ENCODE measurements around the gene TMC3. TPM values are rescaled to one million over a fixed set of nuclear protein-coding genes. Genes with fewer than 3 reads are reported as not detected.
"Not testable (repeated sequence)": the region's sequence is repeated elsewhere in the genome, so short reads cannot be mapped to it uniquely, and the experiment has no call there.

The TMC3 gene
- total RNA-seq, 1 experiment from 2014 or later = not detected

DNA sequence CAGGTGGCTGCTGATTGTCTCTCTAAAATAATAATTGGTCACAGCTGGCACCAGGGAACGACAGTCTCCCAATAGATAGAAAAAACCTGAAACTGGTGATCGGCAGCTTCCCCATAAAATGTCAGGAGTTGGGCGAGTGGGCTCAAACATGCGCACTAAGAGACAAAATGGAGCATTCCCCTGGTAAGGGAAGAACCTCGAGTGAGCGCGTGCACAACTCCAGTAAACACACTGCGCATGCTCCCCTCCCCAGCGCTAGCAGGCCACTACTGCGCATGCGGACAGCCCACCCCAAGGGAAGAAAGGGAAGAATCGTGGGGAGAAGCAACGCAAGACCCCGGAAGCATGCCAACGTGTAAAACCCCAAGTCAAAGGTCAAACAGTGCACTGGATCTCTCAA is 42.4 kb downstream of the TMC3 start:
- Mint-ChIP-seq H3K4me1 (ENCODE audit: low read depth, unreplicated experiment) (no peaks in the 10 kb centered on the region), H3K27ac (ENCODE audit: unreplicated experiment) (no peak overlapping the region), H3K9me3 (ENCODE audit: low read depth, unreplicated experiment) (no peaks in the 10 kb centered on the region), H3K27me3 (ENCODE audit: unreplicated experiment) (peaks cover 14% of the 10 kb centered on the region), H3K4me3 (ENCODE audit: low read depth, unreplicated experiment) (no peak overlapping the region), H3K36me3 (ENCODE audit: insufficient read depth, unreplicated experiment) (no peaks in the 10 kb centered on the region)
- CTCF ChIA-PET = no interaction called here
- TF ChIP-seq, protein P1, sequence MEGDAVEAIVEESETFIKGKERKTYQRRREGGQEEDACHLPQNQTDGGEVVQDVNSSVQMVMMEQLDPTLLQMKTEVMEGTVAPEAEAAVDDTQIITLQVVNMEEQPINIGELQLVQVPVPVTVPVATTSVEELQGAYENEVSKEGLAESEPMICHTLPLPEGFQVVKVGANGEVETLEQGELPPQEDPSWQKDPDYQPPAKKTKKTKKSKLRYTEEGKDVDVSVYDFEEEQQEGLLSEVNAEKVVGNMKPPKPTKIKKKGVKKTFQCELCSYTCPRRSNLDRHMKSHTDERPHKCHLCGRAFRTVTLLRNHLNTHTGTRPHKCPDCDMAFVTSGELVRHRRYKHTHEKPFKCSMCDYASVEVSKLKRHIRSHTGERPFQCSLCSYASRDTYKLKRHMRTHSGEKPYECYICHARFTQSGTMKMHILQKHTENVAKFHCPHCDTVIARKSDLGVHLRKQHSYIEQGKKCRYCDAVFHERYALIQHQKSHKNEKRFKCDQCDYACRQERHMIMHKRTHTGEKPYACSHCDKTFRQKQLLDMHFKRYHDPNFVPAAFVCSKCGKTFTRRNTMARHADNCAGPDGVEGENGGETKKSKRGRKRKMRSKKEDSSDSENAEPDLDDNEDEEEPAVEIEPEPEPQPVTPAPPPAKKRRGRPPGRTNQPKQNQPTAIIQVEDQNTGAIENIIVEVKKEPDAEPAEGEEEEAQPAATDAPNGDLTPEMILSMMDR (IDR thresholded peaks at IDR 0.05; ENCODE audit: unreplicated experiment) = no peak
- intact Hi-C loops (cut with micrococcal nuclease; ENCODE audit: unreplicated experiment) = no loop called here
- BruUV-seq (replicated peaks) = no TSS peak
- DNase-seq = no peak

DNA sequence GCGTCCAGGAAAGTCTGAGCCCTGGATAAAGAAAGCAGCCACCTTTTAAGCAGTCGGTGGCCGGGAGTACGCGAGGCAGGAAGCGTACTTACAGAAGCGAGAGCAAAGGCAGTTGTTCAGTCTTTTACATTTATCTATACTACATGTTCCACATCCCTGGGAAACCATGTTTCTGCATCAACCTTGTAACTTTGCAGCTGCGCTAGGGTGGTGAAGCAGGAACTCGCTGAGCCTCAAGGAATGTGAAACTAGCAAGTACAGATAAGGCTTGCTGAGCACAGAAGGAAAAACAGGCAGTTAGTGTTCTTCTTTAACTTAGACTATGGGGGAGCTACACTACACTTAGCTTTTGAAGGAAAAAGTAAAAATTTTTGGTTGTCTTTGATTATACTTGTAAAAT is 42.9 kb downstream of the TMC3 start:
- DNase-seq; H3K4me3 Mint-ChIP-seq (ENCODE audit: low read depth, unreplicated experiment); H3K27ac Mint-ChIP-seq (ENCODE audit: unreplicated experiment); H3K9me3 Mint-ChIP-seq (ENCODE audit: low read depth, unreplicated experiment); H3K4me1 Mint-ChIP-seq (ENCODE audit: low read depth, unreplicated experiment); BruUV-seq (replicated peaks); CTCF ChIA-PET; H3K36me3 Mint-ChIP-seq (ENCODE audit: insufficient read depth, unreplicated experiment); intact Hi-C loops (cut with micrococcal nuclease; ENCODE audit: unreplicated experiment): not testable (repeated sequence)
- H3K27me3 Mint-ChIP-seq (ENCODE audit: unreplicated experiment) = peaks cover 14% of the 10 kb centered on the region

DNA sequence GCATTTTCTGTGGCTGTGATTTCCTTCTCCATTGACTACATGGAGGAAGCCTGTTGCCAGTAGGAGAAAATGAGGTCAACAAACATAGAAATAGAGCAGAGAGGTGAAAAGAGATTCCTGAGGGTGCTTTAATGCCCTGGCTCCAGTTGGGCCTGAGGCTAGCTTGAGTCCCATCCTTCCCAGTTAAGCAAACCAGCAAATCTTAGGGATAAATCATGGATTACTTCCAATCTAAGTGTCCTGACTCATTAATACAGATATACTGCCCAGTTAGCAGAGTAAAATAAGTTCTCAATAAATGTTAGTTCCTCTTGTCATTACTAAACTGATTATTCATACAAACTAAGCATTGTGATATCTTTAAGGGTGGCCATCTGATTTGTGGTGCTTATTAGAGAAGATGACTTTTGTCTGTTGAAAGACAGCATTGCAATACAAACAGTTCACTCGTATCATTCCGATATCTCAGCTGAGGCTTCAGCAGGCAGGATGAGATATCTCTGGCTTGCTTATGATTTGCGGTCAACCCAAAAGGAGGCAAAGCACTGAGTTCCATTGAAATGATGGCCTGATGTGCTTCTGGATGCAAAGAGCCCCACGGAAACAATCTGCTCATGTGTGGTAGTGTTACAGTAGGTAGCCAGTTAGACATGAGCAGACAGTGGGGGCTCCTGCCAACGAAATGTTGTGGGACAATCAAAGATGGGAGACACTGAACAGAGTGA is 43.5 kb downstream of the TMC3 start:
- BruUV-seq (replicated peaks) = no TSS peak
- H3K4me3 Mint-ChIP-seq (ENCODE audit: low read depth, unreplicated experiment) = no peak overlapping the region
- CTCF ChIA-PET = no interaction called here

DNA sequence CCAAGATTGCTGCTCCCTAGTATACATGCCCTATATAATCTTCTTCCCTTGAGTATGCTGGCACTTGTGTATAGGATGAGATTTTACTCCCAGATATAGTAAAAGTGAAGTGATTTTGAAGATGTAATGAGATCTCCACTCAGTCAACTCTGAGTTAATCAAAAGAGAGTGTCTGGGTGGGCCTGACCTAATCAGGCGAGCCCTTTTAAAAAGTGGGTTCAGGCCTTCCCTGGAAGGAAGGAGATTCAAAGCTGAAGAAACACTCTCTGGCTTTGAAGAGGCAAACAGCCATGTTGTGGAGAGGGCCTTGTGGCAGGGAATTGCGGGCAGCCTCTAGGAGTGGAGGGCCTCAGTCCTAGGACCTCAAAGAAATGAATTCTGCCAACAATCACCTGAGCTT is 44.6 kb downstream of the TMC3 start:
- intact Hi-C loops (cut with micrococcal nuclease; ENCODE audit: unreplicated experiment) = no loop called here
- peaks cover 6% of the 10 kb centered on the region for H3K4me1 Mint-ChIP-seq (ENCODE audit: low read depth, unreplicated experiment)
- no peak overlapping the region for H3K27ac Mint-ChIP-seq (ENCODE audit: unreplicated experiment)
- BruUV-seq (replicated peaks) = no TSS peak
- peaks cover 23% of the 10 kb centered on the region for H3K27me3 Mint-ChIP-seq (ENCODE audit: unreplicated experiment)
- no peak overlapping the region for H3K4me3 Mint-ChIP-seq (ENCODE audit: low read depth, unreplicated experiment)
- peaks cover 3% of the 10 kb centered on the region for H3K36me3 Mint-ChIP-seq (ENCODE audit: insufficient read depth, unreplicated experiment)
- no peak for DNase-seq
- H3K9me3 Mint-ChIP-seq (ENCODE audit: low read depth, unreplicated experiment) = no peaks in the 10 kb centered on the region
- TF ChIP-seq, protein P1 (IDR thresholded peaks at IDR 0.05; ENCODE audit: unreplicated experiment) = no peak
- CTCF ChIA-PET = no interaction called here

More for the DNA sequence above, 43.5 kb downstream of the TMC3 start:
- Mint-ChIP-seq H3K27ac (ENCODE audit: unreplicated experiment) (no peak overlapping the region), H3K9me3 (ENCODE audit: low read depth, unreplicated experiment) (no peaks in the 10 kb centered on the region), H3K36me3 (ENCODE audit: insufficient read depth, unreplicated experiment) (no peaks in the 10 kb centered on the region), H3K4me1 (ENCODE audit: low read depth, unreplicated experiment) (no peaks in the 10 kb centered on the region), H3K27me3 (ENCODE audit: unreplicated experiment) (peaks cover 14% of the 10 kb centered on the region)
- intact Hi-C loops (cut with micrococcal nuclease; ENCODE audit: unreplicated experiment) = no loop called here
- TF ChIP-seq, protein P1 (IDR thresholded peaks at IDR 0.05; ENCODE audit: unreplicated experiment) = no peak
- no peak for DNase-seq

DNA sequence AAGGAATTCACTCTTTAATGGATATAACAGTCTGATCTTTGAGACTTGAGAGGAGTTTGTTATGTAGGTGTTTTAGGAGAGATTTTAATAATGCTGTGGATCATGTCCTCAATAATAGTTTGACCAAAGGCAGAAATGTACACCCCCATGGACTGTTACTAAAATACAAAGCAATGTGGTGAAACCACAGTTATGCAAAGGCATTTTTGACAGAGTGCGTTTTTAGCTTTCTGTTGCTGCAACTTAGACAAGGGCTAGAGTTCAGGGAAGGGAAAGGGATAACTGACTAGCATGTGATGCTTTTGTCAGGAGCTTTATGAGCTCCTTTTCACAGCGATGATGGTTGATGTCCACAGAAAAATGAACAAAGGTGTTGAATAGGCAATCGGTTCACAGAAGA is 46.5 kb downstream of the TMC3 start:
- Mint-ChIP-seq H3K9me3 (ENCODE audit: low read depth, unreplicated experiment) (no peaks in the 10 kb centered on the region), H3K27me3 (ENCODE audit: unreplicated experiment) (peaks cover 22% of the 10 kb centered on the region), H3K36me3 (ENCODE audit: insufficient read depth, unreplicated experiment) (peaks cover 14% of the 10 kb centered on the region), H3K4me3 (ENCODE audit: low read depth, unreplicated experiment) (no peak overlapping the region), H3K4me1 (ENCODE audit: low read depth, unreplicated experiment) (peaks cover 11% of the 10 kb centered on the region), H3K27ac (ENCODE audit: unreplicated experiment) (no peak overlapping the region)
- no peak for DNase-seq
- TF ChIP-seq, protein P1 (IDR thresholded peaks at IDR 0.05; ENCODE audit: unreplicated experiment) = no peak
- intact Hi-C loops (cut with micrococcal nuclease; ENCODE audit: unreplicated experiment) = no loop called here
- CTCF ChIA-PET = no interaction called here
- no TSS peak for BruUV-seq (replicated peaks)

All from Calu3 (cell line).